Parathyroid adenoma (tissue), 2 donors: Measurements from ENCODE around the gene SNRPA.

ENCODE experiments used
- H2AFZ ChIP-seq: fragments of 300-600 bp; sonication (generic); one replicate; pipeline ENCODE4 v1.7.0; 2017; ENCODE audit warnings: antibody characterized with exemption, mild to moderate bottlenecking
- H3K27ac ChIP-seq: fragments of 300-600 bp; sonication (generic); one replicate; pipeline ENCODE4 v1.7.0; 2017
- H3K27me3 ChIP-seq: fragments of 300-600 bp; sonication (generic); one replicate; pipeline ENCODE4 v1.7.0; 2017; ENCODE audit warnings: low read length; ENCODE audit not compliant: control insufficient read depth, insufficient read depth
- H3K36me3 ChIP-seq: fragments of 300-600 bp; sonication (generic); one replicate; pipeline ENCODE4 v1.7.0; 2017; ENCODE audit warnings: low read length; ENCODE audit not compliant: control insufficient read depth, insufficient read depth
- H3K4me1 ChIP-seq: fragments of 300-600 bp; sonication (generic); one replicate; pipeline ENCODE4 v1.7.0; 2017; ENCODE audit warnings: control low read depth
- H3K4me2 ChIP-seq: fragments of 300-600 bp; sonication (generic); one replicate; pipeline ENCODE4 v1.7.0; 2017; ENCODE audit warnings: low read length
- H3K4me3 ChIP-seq: fragments of 300-600 bp; sonication (generic); one replicate; pipeline ENCODE4 v1.7.0; 2017; ENCODE audit warnings: low read depth, low read length
- H3K79me2 ChIP-seq: fragments of 300-600 bp; sonication (generic); one replicate; pipeline ENCODE4 v1.7.0; 2017; ENCODE audit warnings: control low read depth
- H3K9ac ChIP-seq: fragments of 300-600 bp; sonication (generic); one replicate; pipeline ENCODE4 v1.7.0; 2017; ENCODE audit warnings: mild to moderate bottlenecking
- H3K9me3 ChIP-seq: fragments of 300-600 bp; sonication (generic); one replicate; pipeline ENCODE4 v1.7.0; 2017; ENCODE audit warnings: low read length; ENCODE audit not compliant: control insufficient read depth
- CTCF ChIP-seq: fragments of 300-600 bp; sonication (generic); IDR thresholded peaks from one replicate; pipeline ENCODE4 v1.7.0; 2017; ENCODE audit warnings: antibody characterized with exemption, mild to moderate bottlenecking
- donor health status: primary hyperparathyroidism.

SNRPA gene

GRCh38 chr19:40752257-40752781, 1.3 kb downstream of the SNRPA start:
- Histone ChIP-seq H3K36me3 (no peaks in the 10 kb centered on the region), H3K79me2 (peaks cover 32% of the 10 kb centered on the region), H3K4me1 (peaks cover 11% of the 10 kb centered on the region), H2AFZ (no peak overlapping the region), H3K4me3 (no peak overlapping the region), H3K9ac (no peak overlapping the region), H3K27ac (no peak overlapping the region), H3K27me3 (no peaks in the 10 kb centered on the region), H3K4me2 (peak overlapping the region; percentile 93), H3K9me3 (no peaks in the 10 kb centered on the region)
- TF ChIP-seq CTCF, result no peak

DNA sequence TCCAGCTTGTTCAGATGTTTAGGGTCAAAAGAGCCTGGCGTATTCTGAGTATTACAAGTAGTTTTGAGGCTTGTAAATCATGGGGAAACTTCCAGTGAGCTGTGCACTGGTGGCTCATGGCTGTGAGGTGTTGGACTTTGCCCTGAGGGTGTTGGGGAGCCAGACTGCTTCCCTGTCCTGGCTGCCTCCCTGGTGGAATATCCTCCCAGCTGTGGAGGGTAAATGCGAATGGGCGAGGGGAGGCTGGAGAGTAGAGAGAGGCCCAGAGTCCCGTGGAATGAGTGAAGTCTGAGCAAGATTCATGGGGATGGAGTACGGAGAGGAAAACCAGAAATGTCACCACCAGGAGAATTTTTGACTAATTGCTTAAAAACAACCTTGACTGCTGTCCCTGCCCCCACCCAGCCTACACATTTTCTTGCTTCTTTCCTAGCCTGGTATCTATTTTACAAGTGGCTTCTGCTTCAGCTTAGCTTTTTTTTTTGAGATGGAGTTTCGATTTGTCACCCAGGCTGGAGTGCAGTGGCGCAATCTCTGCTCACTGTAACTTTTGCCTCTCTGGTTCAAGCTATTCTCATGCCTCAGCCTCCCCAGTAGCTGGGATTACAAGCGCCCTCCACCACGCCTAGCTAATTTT, 3.7 kb downstream of the SNRPA start:
- no peak overlapping the region for H3K4me3 ChIP-seq
- TF ChIP-seq CTCF, result no peak
- no peak overlapping the region for H3K4me2 ChIP-seq
- H3K79me2 ChIP-seq, result peaks cover 32% of the 10 kb centered on the region
- no peak overlapping the region for H2AFZ ChIP-seq
- H3K9me3 ChIP-seq, result no peaks in the 10 kb centered on the region
- no peak overlapping the region for H3K9ac ChIP-seq
- H3K36me3 ChIP-seq, result no peaks in the 10 kb centered on the region
- H3K27ac ChIP-seq, result no peak overlapping the region
- peaks cover 4% of the 10 kb centered on the region for H3K4me1 ChIP-seq
- no peaks in the 10 kb centered on the region for H3K27me3 ChIP-seq

GRCh38 chr19:40755248-40755624, 4.2 kb downstream of the SNRPA start:
- H3K79me2 ChIP-seq, result peaks cover 32% of the 10 kb centered on the region
- no peak for TF ChIP-seq CTCF
- no peaks in the 10 kb centered on the region for H3K9me3 ChIP-seq
- H3K4me3 ChIP-seq, result no peak overlapping the region
- no peak overlapping the region for H3K27ac ChIP-seq
- H3K4me1 ChIP-seq, result no peaks in the 10 kb centered on the region
- no peak overlapping the region for H3K4me2 ChIP-seq
- no peaks in the 10 kb centered on the region for H3K27me3 ChIP-seq
- H3K9ac ChIP-seq, result no peak overlapping the region
- H2AFZ ChIP-seq, result no peak overlapping the region
- H3K36me3 ChIP-seq, result no peaks in the 10 kb centered on the region

GRCh38 chr19:40755791-40756190, 4.8 kb downstream of the SNRPA start:
- H3K36me3 ChIP-seq, result no peaks in the 10 kb centered on the region
- H3K79me2 ChIP-seq, result peaks cover 32% of the 10 kb centered on the region
- H2AFZ ChIP-seq, result no peak overlapping the region
- no peaks in the 10 kb centered on the region for H3K4me1 ChIP-seq
- no peak overlapping the region for H3K27ac ChIP-seq
- no peaks in the 10 kb centered on the region for H3K27me3 ChIP-seq
- TF ChIP-seq CTCF, result no peak
- H3K9me3 ChIP-seq, result no peaks in the 10 kb centered on the region
- no peak overlapping the region for H3K4me2 ChIP-seq
- no peak overlapping the region for H3K9ac ChIP-seq
- no peak overlapping the region for H3K4me3 ChIP-seq

GRCh38 chr19:40756502-40757110, 5.6 kb downstream of the SNRPA start:
- Histone ChIP-seq H3K9ac (no peak overlapping the region), H3K27ac (no peak overlapping the region), H3K36me3 (no peaks in the 10 kb centered on the region), H3K9me3 (no peaks in the 10 kb centered on the region), H3K79me2 (peaks cover 28% of the 10 kb centered on the region), H3K4me3 (no peak overlapping the region), H3K27me3 (no peaks in the 10 kb centered on the region), H3K4me2 (no peak overlapping the region), H3K4me1 (no peaks in the 10 kb centered on the region), H2AFZ (no peak overlapping the region)
- TF ChIP-seq CTCF, result no peak
